Kidney tubule cell (primary cell): ENCODE data around the gene SERPINB12.

Experiments used
- DNase-seq: peaks from one replicate; pipeline ENCODE4 v3.0.0-alpha.2; 2018; ENCODE audit warnings: low spot score

SERPINB12 gene

GRCh38 chr18:63550068-63550467 is 7.9 kb downstream of the SERPINB12 start:
- no peak for DNase-seq

GRCh38 chr18:63551769-63552168 is 9.6 kb downstream of the SERPINB12 start:
- DNase-seq: no peak

- DNase-seq: no peak
These were observed 10.4 kb downstream of the SERPINB12 start for GRCh38 chr18:63552581-63552980.

- peak; percentile 87 for DNase-seq
These were observed 10.9 kb downstream of the SERPINB12 start for GRCh38 chr18:63553081-63553480.

- DNase-seq: no peak
These were observed 17.7 kb downstream of the SERPINB12 start for GRCh38 chr18:63559567-63560491.

GRCh38 chr18:63562284-63562683 is 20.1 kb downstream of the SERPINB12 start:
- no peak for DNase-seq

GRCh38 chr18:63564021-63564420 is 21.9 kb downstream of the SERPINB12 start:
- DNase-seq: no peak

GRCh38 chr18:63564561-63564960 is 22.4 kb downstream of the SERPINB12 start:
- no peak for DNase-seq

- no peak for DNase-seq
These were observed 25.1 kb downstream of the SERPINB12 start for GRCh38 chr18:63567276-63567675.

- DNase-seq: no peak
These were observed 25.7 kb downstream of the SERPINB12 start for GRCh38 chr18:63567825-63568224.

- no peak for DNase-seq
These were observed 28.6 kb downstream of the SERPINB12 start for GRCh38 chr18:63570721-63571120.

GRCh38 chr18:63575681-63576080 is 33.5 kb downstream of the SERPINB12 start:
- DNase-seq: no peak

- peak; percentile 48 for DNase-seq
These were observed 36.3 kb downstream of the SERPINB12 start for GRCh38 chr18:63578357-63578958.

GRCh38 chr18:63579616-63580015 is 37.4 kb downstream of the SERPINB12 start:
- DNase-seq: no peak

GRCh38 chr18:63585988-63586387 is 43.8 kb downstream of the SERPINB12 start:
- DNase-seq: no peak

- no peak for DNase-seq
These were observed 44.3 kb downstream of the SERPINB12 start for GRCh38 chr18:63586431-63586830.

- DNase-seq: no peak
These were observed 44.8 kb downstream of the SERPINB12 start, which contains the start of gene SERPINB13 for GRCh38 chr18:63586966-63587365. SERPINB13 (plus strand) TSS chr18:63587343; CDS start chr18:63588668, 1,325 bp downstream.

GRCh38 chr18:63588909-63589308 is 46.7 kb downstream of the SERPINB12 start:
- DNase-seq: no peak

GRCh38 chr18:63590373-63590772 is 48.2 kb downstream of the SERPINB12 start:
- peak; percentile 10 for DNase-seq

- no peak for DNase-seq
These were observed 49.0 kb downstream of the SERPINB12 start for GRCh38 chr18:63590966-63591695.

- no peak for DNase-seq
These were observed 49.6 kb downstream of the SERPINB12 start for GRCh38 chr18:63591725-63592124.

- DNase-seq: no peak
These were observed 50.3 kb downstream of the SERPINB12 start for GRCh38 chr18:63592471-63592870.

GRCh38 chr18:63596964-63597363 is 54.8 kb downstream of the SERPINB12 start:
- no peak for DNase-seq
